HG02943 (cell line): ENCODE results near the gene DPYSL4.

Experiments
- ATAC-seq: cut with Tn5 transposase; IDR thresholded peaks from one replicate; pipeline ENCODE4 v1.9.1; 2021; ENCODE audit warnings: mild to moderate bottlenecking, low read depth, moderate library complexity; ENCODE audit not compliant: unreplicated experiment

DPYSL4 gene

DNA sequence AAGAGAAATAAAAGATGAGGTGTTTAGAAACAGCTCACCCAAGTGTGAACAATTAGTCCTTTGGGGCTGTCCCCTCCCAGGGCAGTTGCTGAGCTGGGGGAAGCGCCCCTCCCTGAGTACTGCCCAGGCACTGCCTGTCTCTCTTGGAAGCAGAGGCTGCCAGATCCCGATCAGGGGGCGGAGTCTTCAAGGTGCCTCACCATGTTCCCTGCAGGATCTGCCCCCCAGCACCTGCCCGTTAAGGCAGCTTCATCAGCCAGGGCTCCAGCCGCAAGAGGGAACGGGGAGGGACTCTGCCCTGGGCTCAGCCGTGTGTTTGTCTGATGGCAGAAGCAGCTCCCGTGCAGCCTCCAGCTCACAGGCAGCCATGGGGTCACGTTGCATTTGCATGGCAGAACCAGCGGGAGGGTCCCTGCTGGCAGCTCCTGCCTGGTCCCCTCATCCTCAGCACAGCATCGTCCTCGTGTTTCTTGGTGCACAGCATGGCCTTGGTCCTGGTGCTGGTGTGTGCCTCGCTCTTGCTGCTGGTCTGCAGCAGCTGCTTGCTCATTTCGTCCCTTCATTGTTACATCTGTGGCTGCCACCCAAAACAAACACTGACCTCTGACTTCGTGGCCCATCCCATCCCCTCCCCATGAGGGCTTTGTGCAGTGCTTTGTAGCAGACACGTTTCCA lies 10.7 kb upstream of the DPYSL4 start:
- no peak for ATAC-seq

DNA sequence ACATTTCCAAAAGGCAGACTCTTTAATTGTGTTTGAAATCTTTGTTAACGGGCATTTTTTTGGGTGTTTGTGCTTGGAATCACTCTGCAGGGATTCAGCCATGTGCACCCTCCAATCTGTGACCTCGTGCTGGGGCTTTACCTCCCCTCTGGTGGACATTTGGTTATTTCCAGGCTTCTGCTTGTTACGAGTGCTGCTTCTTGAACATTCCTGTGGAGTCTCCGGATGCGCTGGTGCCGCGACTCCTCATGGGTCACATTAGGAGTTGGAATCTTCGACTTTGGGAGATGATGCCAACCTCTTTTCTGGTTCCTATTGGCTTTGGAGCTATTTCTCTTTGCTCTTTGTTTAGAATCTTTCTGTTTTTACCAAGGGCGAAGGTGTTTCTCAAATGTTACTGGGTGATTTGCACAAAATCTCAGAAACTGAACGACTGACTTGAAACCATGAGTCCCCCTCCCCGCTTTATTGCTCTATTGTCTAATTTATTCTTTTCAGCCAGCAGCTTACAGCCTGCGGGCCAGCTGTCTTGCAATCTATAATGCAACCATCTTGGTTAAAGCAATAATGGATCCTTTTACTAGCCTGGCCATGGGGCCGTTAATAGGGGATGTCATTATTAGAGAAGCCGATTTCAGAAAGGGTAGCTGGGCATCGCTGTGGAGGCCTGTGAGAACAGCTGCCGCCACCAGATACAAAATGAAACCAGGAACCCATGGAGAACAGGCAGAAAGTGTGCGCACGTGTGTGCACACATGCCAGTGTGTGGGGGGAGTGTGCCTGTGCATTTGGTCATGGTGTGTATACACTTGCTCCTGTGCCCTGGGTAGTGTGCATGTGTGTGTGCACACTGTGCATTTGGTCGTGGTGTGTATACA lies 9.9 kb upstream of the DPYSL4 start:
- ATAC-seq: no peak

DNA sequence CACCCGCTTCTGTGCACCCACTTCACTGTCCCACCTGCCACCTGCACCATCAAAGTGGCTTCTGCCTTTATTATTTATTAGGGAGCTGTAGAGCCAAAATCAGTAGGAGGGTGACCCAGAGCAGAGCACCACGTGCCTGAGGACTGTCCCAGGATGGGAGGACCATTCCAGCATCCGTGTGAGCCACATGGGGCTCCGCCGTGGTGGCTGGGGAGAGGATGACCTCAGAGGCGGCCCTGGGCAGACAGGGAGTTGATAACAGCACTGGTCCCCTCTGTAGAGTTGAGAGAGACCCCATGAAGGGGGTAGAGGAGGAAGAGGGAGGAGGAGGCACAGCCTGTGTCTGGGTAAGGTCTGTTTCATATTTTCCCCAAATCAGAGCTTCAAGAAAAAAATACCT lies 8.7 kb upstream of the DPYSL4 start:
- ATAC-seq: no peak

DNA sequence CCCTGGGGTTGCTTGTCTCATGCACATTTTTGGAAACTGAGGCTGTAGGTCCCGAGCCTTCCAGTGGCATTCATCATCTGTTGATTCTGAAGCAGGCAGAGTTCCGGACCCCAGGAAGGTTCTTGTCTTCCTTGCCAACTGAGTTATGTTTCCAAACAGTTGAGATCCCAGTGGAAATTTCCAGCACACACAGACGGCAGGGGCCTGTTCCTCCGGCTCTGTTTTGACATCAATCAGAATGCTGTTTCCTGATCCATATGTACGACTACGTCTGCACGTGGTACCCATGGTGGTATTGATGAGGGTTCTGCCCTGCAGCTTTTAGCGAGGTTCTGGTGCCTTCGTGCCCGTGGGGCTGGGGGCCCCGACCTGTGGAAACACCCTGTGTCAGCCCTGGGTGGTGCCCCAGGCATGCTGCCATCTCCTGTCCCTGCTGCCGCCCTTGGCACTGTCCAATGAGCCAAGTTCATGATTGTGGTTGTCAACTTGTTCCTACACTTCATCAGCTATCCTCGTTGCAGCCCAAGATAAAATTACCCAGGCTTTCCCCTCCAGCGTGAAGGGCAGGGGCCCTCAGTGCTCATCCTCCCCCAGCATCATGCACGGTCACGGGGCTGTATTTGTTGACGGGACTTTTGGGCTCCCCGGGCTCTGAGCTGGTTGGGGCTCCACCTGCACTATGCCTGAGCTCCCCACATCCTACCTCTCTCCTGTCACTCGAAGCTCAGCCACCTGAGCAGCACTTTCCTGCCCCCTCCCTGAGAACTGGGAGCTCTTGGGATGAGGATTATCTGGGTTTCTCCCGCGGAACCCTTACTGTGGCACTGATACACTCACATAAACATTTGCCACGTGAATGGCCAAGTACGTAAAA lies 7.8 kb upstream of the DPYSL4 start:
- ATAC-seq: no peak

DNA sequence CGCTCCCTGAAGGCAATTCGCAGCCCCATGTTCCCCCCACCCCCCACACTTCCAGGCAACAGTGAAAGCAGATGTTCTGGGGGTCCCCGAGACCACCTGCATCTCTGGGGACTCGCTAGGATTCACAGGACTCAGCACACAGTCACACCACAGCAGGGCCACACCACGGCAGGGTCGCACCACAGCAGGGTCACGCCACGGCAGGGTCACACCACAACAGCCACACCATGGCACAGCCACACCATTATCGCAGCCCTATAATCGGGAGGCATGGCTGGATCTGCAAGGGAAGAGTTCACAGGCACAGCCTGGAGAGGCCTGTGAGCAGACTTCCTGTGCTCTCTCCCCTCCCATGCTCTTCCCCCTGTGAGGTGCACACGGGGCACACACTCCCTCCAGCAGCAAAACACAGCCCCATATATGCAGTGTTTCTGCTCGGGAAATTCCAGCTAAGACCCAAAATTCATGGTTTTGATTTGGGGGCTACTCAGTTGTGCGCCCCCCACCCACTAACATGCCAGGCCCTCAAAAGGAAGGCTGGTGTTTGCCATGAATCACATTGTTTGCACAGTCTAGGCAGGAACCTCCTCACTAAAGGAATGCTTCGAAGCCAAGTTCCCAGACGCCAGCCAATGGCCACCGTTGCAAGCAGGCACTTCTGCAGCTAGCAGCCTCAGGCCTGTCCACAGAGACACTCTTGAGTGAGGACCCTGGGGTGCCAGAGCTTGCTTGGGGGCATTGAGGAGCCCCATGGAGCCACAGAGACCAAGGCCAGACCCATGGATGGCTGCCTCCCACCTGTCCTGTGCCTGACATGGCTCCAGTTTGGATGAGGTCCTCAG lies 7.0 kb upstream of the DPYSL4 start:
- ATAC-seq: no peak

DNA sequence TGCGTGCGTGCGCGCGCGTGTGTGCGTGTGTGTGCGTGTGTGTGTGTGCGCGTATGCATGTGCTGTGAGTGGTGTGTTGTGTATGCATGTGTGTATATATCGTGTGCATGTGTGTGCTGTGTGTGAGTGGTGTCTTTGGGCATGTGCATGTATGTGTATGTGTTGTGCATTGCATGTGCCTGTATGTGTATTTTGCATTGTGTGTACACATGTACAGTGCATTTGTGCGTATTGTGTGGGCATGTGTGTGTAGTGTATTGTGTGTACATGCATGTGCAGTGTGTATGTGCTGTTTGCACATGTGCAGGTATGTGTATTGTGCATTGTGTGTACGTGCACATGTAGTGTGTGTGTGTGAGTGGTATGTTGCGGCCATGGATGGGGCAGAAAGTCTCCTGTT lies 6.0 kb upstream of the DPYSL4 start:
- ATAC-seq: no peak

DNA sequence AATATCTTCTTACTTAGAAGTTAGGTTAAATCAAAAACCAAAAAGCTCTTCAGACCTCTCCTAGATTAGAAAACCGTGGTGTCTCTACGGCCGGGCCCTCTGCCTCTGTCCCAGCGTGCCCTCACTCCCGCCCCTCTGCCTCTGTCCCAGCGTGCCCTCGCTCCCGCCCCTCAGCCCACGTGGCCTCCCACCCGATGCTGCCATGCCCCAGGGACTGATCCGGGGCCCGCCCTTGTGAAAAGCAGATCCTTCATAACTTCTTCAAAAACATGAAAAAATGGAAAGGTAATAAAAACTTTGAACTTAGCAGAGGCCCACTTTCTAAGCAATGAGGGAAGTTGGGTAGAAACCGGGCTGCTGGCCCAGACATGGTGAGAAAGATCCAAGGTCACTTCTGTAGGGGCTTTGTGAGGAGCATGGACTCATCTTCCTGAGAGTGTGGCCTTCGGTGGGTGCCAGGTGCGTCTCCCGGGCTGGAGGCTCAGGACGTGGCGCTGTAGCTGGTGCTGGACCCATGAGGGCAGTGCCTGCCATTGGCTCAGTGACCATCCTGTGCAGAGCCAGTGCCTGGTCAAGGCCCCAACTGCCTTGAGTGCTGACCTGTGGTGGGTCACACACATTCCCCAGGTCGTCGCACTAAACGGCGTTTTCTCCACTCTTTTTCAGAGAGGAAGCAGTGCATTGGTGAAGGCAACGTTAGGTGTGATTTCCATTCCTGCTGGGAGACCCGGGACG lies 4.9 kb upstream of the DPYSL4 start:
- ATAC-seq: no peak

DNA sequence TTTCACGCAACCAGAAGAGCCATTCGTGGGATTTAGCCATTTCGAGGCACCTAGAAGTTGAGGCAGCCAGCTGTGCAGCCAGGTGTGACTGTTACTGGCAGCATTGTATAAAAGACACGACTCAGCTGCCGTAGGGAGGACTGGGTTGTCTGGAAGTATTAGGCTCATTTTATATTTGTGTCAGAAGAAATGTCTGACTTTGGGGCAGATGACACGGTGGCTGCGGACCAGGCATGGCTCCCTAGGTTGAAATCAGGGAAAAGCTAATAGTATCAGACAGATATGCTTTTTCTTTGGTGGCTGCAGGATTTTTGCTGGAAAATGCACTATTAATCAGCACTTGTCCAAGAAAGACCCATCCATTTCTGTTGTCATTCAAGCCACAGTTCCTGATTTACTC lies 4.2 kb upstream of the DPYSL4 start:
- ATAC-seq: no peak

DNA sequence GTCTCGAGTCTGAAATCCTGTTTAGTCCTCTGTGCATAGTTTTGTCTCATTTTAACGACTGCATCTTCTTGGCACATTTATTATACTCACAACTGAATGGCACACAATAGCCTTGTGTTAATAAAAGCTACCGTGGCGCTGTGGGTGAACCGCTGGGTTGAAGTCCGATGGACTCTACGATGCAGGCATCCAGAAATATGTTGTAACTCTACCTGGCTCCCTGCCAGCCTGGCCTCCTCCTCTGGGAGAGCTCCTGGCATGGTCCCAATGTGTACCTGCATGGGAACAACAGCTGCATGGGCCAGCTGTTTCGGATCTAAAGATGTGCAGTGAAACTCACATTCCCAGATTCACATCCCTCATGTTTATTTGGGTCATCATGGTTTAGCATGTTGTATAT lies 3.7 kb upstream of the DPYSL4 start:
- ATAC-seq: no peak

DNA sequence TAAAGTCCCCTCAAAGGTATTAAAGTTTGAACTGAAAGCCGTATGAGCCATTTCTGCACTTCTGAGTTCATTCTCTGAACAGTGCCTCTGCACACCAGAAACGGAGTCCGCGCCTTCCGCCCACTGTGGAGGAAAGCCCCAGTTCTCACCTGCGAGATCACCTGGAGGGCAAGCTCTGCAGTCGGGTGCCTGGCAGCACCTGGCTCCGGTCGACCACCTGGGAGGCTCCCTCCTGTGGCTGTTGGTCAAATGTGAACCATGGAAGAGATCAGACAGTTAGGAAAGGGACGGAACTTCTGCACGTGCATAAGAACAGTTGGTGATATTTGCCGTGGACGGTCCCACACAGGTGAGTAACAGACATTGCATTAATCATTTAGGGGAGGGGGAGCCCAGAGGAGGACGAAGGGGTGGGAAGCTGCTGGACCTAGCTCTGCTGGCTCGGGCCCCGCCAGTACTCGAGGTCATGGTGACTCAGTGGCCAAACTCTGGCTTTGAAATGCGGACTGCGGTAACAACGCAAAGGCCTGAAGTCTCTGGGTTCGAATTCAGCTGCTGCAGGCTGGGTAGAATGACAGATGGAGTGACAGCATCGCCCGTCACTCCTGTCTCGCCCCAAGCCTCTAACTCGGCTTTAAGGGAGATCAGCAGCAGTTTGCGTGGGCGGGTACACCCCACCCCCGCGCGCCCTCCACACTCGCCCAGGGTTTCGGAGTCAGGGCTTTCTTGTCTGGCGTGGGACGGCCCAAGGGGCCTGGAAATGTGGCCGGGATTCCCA lies 1.7 kb upstream of the DPYSL4 start:
- ATAC-seq: no peak

DNA sequence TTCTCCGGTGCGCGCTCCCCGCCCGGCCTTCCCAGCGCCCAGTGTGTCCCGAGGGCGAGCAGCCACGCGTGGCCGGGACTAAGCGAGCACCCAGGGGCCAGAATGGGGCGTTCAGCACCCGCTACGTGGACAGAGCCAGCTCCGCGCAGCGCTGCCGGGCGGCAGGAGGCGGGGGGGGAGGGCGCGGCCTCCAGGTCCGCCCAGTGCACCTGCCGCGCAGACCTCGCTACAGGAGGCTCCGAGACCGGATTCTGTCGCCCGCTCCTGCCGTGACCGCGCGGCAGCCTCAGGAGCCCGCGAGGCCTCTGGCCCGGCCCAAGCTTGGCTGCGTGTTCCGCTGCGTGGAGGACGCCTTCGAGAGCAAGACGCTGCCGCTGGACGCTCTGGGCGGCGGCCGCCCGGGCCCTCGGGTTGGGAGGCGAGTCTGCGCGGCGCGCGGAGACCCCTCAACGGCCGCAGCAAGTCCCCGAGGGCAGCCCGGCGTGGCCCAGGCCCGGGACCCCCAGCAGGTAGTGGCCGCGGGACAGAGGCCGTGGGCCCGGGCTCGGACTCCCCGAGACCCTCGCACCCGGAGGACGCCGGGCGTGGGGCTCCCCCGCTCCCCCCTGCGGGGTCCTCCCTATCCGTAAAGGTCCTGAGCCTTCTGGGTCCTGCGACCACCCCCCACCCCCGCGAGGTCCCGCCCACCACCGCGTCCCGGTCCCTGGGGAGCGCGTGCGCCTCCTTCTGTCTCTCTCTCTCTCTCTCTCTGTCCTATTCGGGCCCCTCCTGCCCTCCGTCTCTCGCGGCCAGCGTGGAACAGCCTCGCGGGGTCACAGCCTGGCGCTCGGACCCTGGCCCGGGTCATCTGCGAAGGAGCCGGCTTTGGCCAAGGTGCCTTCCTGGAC lies 904 bp upstream of the DPYSL4 start:
- no peak for ATAC-seq

DNA sequence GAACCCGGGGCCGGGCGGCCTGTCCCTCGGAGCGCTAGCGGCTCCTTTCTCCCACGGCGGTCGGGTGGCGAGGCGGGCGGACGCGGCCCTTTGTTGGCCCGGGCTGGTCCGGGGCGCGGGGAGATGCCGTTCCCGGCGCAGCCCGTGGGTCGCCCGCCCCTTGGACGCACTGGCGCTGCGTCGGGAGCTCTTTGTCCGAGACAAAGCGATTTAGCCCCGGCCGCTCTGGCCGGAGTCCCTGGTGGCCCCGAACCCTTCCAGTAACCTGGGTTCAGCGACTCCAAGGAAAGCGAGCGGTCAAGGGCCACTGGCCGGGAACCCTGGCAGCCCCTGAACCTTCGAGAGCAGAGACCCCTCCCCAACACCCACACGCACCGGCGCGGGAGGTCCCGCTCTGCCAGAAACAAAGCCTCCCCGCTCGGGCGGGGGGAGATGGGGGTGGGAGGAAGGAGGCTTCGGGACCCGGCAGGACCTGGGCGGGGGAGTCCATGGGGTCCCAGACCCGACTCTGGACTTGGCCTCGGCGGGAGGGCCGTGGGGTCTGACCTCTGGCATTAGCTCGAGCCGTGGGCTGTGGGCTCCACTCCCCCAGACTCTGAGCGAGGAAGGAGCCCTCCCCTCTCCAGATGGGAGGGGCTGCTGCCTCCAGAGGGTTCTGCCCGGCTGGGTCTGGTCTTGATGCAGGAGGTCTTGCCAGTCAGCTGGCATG lies 836 bp downstream of the DPYSL4 start:
- ATAC-seq: no peak

DNA sequence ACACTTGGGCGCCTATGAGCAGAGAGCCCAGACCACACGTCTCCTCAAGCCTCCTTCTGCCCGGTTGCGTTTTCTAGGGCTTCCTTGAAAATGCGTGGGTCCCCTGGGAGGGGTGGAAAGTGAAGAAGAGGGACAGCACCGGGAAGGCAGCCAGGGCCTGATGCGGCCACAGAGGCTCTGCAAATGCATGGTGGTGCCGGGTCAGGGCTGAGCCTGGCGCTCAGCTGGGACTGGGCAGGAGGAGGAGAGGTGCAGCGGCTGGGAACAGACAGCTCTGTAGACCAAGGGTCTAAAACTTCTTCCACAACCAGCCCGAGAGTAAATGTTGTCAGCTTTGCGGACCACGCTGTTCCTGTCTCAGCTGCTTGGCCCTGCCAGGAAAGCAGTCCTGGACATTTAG lies 1.6 kb downstream of the DPYSL4 start:
- ATAC-seq: no peak

DNA sequence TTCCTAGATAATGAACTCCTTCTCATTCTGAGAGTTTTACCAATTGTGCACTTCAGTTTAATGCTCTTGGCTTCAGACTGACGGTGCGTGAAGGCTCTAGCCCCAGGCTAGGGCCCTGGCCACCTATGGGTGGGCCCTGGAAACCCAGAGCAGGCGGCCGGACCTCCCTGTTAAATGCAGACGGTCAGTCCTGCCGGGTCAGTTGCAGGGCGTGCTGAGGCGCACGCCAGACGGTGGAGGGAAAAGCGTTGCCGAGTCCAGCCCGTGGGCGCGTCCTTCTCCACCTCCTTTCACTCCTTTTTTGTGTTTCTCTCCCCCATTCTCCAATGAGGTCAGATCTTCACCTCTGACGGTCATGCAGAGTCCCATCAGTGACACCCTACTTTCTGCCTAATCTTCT lies 2.3 kb downstream of the DPYSL4 start:
- no peak for ATAC-seq

DNA sequence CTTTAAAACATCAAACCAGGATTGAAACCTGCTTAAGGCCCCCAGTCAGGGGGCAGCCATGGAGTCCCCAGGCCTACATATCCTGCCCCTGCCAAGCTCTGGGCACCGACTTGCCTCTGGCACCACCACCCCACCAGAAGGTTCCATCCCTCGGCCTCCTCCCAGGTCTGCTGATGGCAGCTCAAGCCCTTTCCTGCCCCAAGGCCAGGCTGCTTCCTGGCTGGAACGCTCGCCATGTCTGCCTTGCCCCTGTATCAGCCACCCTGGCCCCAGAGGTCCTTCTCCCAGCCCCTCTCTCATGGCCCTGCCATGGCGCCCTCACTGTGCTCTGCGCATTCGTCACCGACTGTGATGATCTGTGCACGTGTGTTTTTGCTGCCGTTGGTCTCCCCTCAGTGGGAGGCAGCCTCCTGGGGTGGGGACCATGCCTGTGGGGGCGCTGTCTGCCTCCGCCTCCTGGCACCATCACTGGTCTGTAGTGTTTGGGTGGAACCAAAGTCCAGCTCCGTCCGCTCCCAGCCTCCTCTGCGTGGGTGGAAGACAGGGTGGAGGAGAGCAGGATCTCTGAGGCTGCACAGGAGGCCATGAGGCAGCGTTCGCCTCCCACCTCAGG lies 3.2 kb downstream of the DPYSL4 start:
- no peak for ATAC-seq

DNA sequence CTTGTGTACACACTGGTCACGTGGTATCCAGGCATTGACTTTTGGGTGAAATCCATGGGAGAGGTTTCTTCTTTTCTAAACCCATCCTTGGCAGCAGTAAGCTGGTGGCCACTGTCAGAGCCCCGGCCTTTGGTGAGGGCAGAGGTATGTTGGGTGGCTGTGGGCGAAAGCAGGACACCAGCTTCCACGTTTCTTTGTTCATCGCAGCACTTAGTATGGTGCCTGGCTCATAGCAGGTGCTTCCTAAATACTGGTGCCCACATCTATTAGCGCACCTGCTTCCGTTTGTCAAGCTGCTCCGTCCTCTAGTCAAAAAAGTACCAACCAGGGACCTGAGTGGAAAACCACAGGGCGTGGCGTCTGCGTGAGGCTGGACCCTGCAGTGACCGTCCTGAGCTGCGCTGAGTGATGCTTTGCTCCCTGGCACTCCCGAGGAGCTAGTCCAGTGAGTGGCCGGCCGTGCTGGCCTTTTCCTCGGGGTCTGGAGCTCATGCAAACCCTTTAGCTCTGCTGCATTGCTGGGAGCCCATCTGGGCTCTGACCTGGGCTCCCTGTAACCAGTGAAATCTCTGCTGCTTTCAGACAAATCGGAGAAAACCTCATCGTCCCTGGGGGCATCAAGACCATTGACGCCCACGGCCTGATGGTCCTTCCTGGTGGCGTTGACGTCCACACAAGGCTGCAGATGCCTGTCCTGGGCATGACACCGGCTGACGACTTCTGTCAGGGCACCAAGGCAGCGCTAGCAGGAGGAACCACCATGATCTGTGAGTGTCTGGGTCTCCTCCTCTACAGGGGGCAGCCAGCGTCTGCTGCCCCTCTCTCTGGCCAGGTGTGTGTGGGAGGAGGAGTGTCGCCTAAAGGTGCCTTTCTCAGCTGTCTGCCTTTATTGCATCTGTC lies 5.6 kb downstream of the DPYSL4 start:
- no peak for ATAC-seq
